ENCODE measurements around the gene OXCT2. TPM values are rescaled to one million over a fixed set of nuclear protein-coding genes. Genes with fewer than 3 reads are reported as not detected.
"Not testable (repeated sequence)": the region's sequence is repeated elsewhere in the genome, so short reads cannot be mapped to it uniquely, and the experiment has no call there.

OXCT2 gene
- total and polyA plus RNA-seq, 4 donors = 0.11 to 0.47 (median 0.15) TPM

- Histone ChIP-seq H3K4me1 (ENCODE audit: control insufficient read depth in 4 of 4, insufficient read depth in 4 of 4, low read length in 3 of 4) (peaks cover 0 to 6% (median 4%) of the 10 kb centered on the region in 4 donors), H3K4me3 (ENCODE audit: low read depth in 1 of 3, low read length in 3 of 3) (peak within 1 kb of the TSS in 2 of 3 donors; percentile 38 to 68), H3K27ac (ENCODE audit: low read depth in 1 of 2, low read length in 2 of 2) (no peak within 1 kb of the TSS), H3K9ac (ENCODE audit: low read depth in 1 of 2, low read length in 2 of 2) (no peak within 1 kb of the TSS), H3K36me3 (ENCODE audit: control insufficient read depth in 4 of 4, insufficient read depth in 3 of 4, low read depth in 1 of 4, low read length in 3 of 4) (no peaks in the 10 kb centered on the region), H3K27me3 (ENCODE audit: control insufficient read depth in 4 of 4, insufficient read depth in 4 of 4, low read length in 3 of 4) (no peaks in the 10 kb centered on the region), H3K9me3 (ENCODE audit: control insufficient read depth in 4 of 4, low read length in 3 of 4) (no peaks in the 10 kb centered on the region)
- DNase-seq (ENCODE audit: low spot score) = peak; percentile 53
- TF ChIP-seq RAD21 (IDR thresholded peaks at IDR 0.05) = no peak
- no peak for TF ChIP-seq FOXA2 (IDR thresholded peaks at IDR 0.05)
- 3% methylated on average over 91 of the region's 91 CpGs for WGBS
Observed at GRCh38 chr1:39788758-39789570, 17.8 kb upstream of the OXCT2 start, which contains the start of gene BMP8B. Gene BMP8B (minus strand): TSS chr1:39788865. CDS start chr1:39788485, 380 bp downstream.

- Histone ChIP-seq H3K9ac (ENCODE audit: low read depth in 1 of 2, low read length in 2 of 2) (no peak overlapping the region), H3K27ac (ENCODE audit: low read depth in 1 of 2, low read length in 2 of 2) (no peak overlapping the region), H3K9me3 (ENCODE audit: control insufficient read depth in 4 of 4, low read length in 3 of 4) (no peaks in the 10 kb centered on the region), H3K27me3 (ENCODE audit: control insufficient read depth in 4 of 4, insufficient read depth in 4 of 4, low read length in 3 of 4) (no peaks in the 10 kb centered on the region), H3K36me3 (ENCODE audit: control insufficient read depth in 4 of 4, insufficient read depth in 3 of 4, low read depth in 1 of 4, low read length in 3 of 4) (no peaks in the 10 kb centered on the region), H3K4me3 (ENCODE audit: low read depth in 1 of 3, low read length in 3 of 3) (peak overlapping the region in 2 of 3 donors; percentile 30 to 68), H3K4me1 (ENCODE audit: control insufficient read depth in 4 of 4, insufficient read depth in 4 of 4, low read length in 3 of 4) (peaks cover 0 to 6% (median 4%) of the 10 kb centered on the region in 4 donors)
- WGBS = 6% methylated on average over 51 of the region's 51 CpGs
- DNase-seq (ENCODE audit: low spot score) = no peak
- TF ChIP-seq REST (IDR thresholded peaks at IDR 0.05) (no peak), ZBTB33 (IDR thresholded peaks at IDR 0.05) (no peak), RAD21 (IDR thresholded peaks at IDR 0.05) (no peak), EGR1 (IDR thresholded peaks at IDR 0.05; ENCODE audit: low read depth in 2 of 2) (no peak), FOXA1 (IDR thresholded peaks at IDR 0.05) (no peak), HNF4A (conservative IDR thresholded peaks at IDR 0.05) (no peak), RXRA (IDR thresholded peaks at IDR 0.05) (no peak), YY1 (IDR thresholded peaks at IDR 0.05) (no peak), NR2F2 (IDR thresholded peaks at IDR 0.05) (no peak), TAF1 (conservative IDR thresholded peaks at IDR 0.05) (no peak), HNF4G (IDR thresholded peaks at IDR 0.05) (no peak), GABPA (IDR thresholded peaks at IDR 0.05 in 1 of 2, conservative IDR thresholded peaks at IDR 0.05 in 1 of 2) (no peak), JUND (IDR thresholded peaks at IDR 0.05) (no peak), SP1 (IDR thresholded peaks at IDR 0.05) (no peak)
Observed at GRCh38 chr1:39788426-39788757, 17.2 kb upstream of the OXCT2 start.

- H3K9me3 ChIP-seq (ENCODE audit: control insufficient read depth in 4 of 4, low read length in 3 of 4); H3K27ac ChIP-seq (ENCODE audit: low read depth in 1 of 2, low read length in 2 of 2); H3K4me1 ChIP-seq (ENCODE audit: control insufficient read depth in 4 of 4, insufficient read depth in 4 of 4, low read length in 3 of 4); H3K36me3 ChIP-seq (ENCODE audit: control insufficient read depth in 4 of 4, insufficient read depth in 3 of 4, low read depth in 1 of 4, low read length in 3 of 4); H3K27me3 ChIP-seq (ENCODE audit: control insufficient read depth in 4 of 4, insufficient read depth in 4 of 4, low read length in 3 of 4); DNase-seq (ENCODE audit: low spot score); H3K9ac ChIP-seq (ENCODE audit: low read depth in 1 of 2, low read length in 2 of 2): not testable (repeated sequence)
- H3K4me3 ChIP-seq (ENCODE audit: low read depth in 1 of 3, low read length in 3 of 3) = peak overlapping the region in 1 of 3 donors; percentile 68
- WGBS = 9% methylated on average over 55 of the region's 55 CpGs
Observed at GRCh38 chr1:39787964-39788363, 16.8 kb upstream of the OXCT2 start.
